GM20431 (cell line): ENCODE data around the gene ACTRT3.
"Not testable (repeated sequence)": the region's sequence is repeated elsewhere in the genome, so short reads cannot be mapped to it uniquely, and the experiment has no call there.

Source experiments
- in situ Hi-C: fragments of 300-500 bp; cut with MseI, MboI; formaldehyde crosslinking; loops from one replicate; pipeline ENCODE4 v1.15.0; 2020; ENCODE audit warnings: low sequenced_read_pairs; ENCODE audit not compliant: unreplicated experiment

The ACTRT3 gene

DNA sequence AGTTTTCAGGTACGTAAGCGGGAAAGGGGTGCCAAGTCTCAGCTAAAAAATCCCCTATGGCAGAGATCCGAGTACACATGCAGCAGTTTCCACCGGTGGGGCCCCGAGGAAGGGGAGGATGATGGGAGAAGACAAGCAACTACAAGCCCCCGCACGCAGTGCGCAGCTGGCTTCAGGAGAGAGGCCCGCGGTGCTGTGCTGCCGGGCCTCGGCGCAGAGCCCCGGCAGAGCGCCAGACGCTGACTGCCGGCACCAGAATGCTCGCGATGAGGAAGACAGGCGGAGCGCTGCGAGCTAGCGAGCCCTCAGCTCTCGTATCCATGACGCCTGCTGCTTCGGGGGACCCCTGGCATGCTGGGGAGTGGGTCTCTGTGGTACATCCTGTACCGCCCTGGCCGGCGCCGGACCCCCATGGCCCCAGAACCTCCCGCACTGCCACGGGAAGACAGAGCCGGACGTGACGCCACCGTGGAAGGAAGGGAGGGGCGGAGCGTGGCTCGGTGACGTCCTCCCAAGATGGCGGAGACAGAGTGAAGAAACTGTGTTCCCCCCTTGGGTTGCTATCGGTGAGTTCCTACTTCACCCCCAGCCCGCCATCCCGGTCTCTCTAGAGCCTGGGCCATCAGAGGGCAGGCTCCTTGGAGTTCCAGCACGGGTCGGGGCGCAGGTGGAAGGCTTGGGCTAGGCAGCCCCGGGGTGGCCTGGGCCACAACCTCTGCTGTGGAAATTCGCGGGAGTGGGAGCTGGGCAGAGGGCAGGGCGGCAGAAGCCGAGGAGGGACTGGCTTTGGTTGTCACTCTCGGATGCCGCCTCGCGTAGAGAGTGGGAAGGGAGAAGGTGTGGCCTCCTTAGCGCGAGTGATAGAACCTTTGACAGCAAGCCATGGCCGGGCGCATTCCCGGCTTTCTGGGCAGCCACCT lies 3.8 kb upstream of the ACTRT3 start, which contains the start of gene MYNN:
TSS of gene MYNN (plus strand) at position 500 of the 920 bp plus-strand sequence. CDS start 900 bp downstream, outside the sequence.
- in situ Hi-C loops: no loop called here

DNA sequence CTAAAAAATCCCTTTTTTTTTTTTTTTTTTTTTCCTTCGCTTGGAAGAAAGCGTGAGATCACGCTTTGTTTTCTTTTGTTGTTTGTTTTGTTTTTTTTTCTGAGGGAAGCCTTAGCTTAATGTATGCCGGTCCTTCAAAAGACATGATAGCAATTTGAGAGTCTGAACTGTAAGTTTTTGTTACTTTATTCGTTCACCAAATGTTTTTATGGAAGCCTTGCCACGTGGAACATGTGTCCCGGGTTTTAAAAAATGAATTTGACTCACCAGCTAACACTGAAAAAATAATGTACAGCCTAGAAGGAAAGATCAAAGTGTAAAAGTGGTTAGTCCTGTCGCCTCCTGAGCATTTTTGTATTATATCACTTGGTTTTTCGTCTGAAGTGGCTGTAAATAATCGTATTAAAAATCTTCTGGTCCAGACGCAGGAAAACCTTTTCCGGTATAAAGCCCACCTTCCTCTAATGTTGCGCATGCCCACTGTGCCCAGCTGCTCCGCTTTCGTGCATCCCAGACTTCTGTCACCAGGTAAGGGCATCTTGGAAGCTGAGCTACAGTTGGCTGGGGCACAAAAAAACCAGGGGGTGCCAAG lies 3.0 kb upstream of the ACTRT3 start:
- in situ Hi-C loops: no loop called here

DNA sequence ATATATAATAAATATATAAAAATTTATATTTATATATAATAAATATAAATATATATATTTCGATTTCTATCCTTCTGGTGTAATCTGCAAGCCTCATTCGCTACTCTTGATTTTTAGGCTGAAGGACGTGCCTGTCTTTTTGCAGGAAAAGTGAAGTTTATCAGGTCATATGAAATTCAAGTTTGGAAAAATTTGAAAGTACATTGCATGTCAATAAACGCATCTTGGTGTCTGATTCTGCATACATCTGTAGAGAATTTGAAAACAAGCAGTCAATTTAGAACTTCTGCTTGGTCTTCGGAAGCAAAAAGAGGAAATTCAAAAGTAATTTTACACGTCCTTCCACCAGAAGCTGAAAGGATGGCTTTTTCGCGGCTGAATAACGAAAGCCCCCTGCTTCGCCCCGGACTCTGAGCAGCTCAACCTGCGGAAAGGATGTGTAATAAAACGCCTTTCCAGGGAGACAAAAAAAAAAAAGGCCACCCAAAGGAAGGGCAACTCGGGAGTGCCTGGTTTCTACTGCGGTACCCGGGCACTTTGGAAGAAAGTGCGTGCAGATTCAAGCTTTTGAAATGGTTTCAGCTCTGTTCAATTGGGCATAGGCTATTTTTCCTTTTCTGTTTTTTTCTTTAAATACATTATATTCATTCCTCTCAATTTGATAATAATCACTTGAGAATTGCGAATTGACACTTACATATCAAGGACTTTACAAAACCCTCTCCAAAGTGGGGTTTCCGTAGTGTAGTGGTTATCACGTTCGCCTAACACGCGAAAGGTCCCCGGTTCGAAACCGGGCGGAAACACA lies 2.3 kb upstream of the ACTRT3 start:
- in situ Hi-C loops: no loop called here

DNA sequence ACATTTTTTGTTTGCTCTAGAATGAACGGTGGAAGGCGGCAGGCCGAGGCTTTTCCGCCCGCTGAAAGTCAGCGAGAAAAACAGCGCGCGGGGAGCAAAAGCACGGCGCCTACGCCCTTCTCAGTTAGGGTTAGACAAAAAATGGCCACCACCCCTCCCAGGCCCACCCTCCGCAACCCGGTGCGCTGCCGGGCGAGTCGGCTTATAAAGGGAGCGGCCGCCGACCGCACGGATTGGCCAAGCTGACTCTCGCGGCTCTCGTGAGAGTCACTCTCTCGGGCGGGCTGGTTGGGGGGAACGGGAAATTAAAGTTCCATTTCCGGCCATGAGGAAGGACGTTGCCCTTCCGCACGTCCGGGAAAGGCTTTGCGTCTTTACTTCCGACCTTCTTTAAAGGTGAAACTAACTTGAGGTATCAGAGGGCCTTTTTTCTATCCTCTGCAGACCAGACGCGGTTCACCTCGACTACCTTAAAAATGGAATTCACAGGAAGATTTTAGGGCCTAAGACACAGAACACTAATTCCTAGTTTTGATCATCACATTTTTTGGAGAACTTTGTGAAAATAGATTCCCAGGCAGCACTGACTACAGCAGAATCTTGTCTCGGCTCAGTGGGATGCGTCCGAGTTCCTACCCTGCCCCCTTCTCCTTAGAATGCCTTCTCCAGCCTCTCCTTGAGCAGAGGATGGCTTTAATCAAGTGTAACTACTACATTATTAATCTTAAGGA lies 4.3 kb downstream of the ACTRT3 start, which contains the start of gene TERC:
TSS of gene TERC (minus strand) at position 179 of the 731 bp plus-strand sequence.
- in situ Hi-C loops: no loop called here

DNA sequence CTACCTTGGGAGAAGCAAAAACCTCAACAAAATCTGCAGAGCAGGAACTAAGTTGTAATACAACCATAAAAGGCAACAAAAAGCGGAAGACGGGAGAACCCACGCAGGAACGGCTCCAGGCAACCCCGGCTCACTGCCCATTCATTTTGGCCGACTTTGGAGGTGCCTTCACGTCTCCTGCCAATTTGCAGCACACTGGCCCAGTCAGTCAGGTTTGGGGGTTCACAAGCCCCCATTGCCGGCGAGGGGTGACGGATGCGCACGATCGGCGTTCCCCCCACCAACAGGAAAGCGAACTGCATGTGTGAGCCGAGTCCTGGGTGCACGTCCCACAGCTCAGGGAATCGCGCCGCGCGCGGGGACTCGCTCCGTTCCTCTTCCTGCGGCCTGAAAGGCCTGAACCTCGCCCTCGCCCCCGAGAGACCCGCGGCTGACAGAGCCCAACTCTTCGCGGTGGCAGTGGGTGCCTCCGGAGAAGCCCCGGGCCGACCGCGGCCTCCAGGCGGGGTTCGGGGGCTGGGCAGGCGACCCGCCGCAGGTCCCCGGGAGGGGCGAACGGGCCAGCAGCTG lies 5.0 kb downstream of the ACTRT3 start:
- in situ Hi-C loops: no loop called here

DNA sequence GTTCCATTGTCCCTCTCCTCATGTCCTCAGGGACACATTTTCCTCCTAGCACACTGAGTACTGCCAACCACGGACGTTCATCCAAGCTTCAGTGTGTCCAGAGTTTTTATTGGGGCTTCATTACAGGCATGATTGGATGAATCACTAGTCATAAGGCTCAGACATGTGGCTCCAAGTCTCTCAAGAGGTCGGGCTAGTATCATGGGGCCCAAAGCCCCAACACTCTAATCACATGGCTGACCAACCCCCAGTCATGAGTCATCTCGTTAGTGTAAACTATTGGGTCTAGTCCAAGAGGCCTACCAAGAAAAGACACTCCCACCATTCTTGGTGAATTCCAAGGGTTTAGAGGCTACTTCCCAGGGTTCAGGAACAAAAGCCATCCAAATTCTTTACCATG lies 8.9 kb downstream of the ACTRT3 start:
- in situ Hi-C loops: no loop called here

DNA sequence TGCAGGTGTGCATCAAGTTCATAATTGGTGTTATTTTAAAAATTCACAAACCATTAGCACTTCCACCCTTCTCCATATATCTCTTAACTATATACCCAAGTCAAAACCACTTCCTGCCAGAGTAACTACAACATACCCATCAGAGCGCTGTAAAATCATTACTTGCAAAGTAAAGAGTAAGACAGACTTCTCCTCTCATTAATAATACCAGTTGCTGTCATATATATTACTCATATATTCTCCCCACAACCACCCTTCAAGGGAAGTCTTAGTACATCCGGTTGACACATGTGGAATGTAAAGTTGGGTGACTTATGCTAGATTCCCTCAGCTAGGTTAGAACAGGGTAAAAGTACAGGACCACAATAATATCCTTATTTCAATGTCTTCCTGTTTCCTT lies 10.1 kb downstream of the ACTRT3 start:
- in situ Hi-C loops: no loop called here

DNA sequence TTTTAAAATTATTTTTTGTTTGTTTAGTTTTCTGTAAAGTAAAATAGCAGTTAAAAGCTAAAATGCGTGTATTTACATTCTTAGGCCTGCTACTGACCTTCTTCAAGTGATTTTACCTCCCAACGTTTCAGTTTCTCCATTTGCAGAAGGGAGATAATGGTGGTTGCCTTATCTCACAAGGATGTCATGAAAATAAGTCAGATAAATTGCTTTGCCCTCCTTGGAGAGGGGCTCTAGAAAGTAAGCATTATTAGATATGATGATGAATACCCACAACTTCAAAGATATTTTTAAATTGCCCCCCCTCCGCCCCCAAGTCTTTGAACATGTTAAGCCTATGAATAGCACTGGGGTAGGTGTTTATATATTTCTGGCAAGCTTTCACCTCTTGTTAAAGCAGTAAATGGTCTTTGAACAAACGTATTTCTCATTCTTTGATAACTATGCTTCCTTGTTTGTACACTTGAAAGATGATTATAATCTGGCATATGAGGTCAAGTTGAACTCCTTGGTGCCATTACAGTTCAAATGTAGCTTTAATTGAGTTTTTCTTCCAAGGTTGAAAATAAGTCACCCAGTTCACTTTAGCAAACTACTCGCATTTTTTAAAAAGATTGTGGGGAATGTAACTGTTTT lies 10.9 kb downstream of the ACTRT3 start:
- in situ Hi-C loops: no loop called here

DNA sequence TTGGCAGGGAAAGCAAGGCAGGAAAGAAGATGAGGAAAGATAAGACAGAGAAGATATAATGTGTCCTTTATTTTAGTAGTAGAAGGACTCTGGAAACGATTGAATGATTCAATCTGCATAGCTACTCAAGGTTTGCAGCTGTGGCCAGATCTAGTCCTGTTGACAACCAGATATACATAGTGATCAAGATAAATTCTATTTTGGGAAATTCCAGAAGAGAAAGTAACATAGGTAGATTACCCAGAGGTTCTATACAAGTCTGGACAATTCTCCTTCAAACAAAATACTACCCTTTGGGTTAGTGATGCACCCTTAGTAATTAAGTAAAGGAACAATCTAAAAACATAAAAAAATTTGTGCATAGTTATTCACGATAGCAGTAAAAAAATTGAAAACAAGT lies 13.9 kb downstream of the ACTRT3 start:
- in situ Hi-C loops: no loop called here

DNA sequence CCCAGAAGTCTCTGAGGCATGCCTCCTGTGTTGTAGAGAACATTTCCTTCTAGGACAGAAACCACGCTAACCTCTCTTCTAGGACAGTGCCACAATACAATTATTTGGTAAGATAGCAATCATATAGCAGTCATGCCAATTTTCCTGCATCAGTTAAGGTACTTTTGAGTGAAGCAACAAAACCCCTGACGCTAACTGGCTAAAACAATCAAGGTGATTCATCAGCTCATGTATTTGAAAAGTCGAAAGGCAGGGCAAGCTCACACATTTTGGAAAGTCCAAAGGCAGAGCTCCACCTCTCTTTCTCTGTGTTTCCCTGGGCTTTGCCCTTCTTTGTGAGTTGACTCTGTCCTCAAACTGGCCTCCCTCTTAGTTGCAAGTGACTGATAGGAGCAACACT lies 14.7 kb downstream of the ACTRT3 start:
- in situ Hi-C loops: no loop called here

DNA sequence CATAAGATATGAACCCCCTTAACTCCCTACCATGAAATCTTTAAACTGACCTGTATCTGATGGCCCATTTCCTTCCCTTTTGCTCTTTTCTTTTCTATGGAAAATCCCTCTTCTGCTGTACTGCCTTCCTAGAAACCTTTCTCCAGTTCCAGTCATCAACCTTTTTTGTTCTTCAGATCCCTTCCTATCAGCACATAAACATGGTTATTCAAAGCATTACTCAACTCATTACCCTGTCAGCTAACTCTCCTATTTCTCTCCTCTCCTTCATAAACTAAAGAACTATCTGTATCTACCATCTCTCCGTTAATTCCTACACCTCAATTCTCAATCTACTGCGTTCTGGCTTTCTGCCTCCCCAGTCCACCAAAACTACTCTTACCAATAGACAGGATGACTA lies 17.5 kb downstream of the ACTRT3 start:
- in situ Hi-C loops: no loop called here

DNA sequence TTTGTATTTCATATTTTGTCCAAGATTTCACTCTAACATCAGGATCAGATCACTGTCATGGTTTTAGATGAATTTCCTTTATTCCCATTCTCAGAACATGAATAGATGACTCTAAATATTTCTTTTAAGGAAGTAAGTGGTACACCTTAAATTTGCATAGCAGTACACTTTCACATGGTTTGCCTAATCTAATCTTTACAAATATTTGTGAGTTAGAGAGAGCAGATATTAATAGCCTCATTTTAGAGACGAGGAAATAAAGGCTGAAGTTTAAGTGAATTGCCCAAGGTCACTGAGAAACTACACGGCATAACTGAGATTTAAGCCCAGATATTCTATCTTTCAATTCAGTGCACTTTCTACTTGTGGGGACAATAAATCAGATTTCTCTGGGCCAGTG lies 18.7 kb downstream of the ACTRT3 start:
- in situ Hi-C loops: no loop called here

DNA sequence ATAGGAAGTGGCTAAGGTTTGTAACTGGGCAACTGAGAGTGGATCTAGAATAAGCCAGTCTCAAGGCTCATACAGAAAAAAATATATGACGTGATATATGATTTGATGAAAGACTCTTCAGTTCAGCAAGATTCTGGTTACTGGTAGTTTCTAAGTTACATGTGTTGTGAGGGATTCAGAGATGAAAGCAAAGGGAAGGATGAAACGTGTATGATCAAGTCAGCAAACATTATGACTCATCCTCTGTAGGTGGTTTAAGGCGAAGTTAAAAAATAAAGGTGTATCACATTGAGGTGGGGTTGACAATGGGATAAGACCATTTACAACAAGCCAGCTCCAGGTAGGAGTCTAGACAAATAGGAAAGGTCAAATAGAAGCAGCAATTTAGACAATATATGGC lies 20.7 kb downstream of the ACTRT3 start:
- in situ Hi-C loops: no loop called here

DNA sequence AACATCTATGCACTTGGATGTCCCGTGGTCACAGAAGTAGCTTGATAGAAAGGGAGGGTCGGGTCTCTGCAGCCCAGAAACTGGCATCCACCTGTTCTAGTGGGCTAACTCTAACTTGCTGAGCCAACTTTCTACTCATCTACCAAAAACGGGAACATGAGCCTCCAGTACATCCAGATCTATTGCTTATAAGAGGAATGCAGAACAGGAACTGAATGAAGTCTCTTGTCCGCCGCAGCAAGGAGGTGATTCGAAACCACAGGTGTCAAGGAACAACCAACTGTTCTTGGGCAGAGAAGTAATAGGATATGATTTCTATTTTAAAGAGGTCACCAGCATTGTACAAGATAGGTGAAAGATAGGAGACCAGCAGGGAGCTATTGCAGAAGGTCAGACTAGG lies 22.4 kb downstream of the ACTRT3 start:
- in situ Hi-C loops: no loop called here

DNA sequence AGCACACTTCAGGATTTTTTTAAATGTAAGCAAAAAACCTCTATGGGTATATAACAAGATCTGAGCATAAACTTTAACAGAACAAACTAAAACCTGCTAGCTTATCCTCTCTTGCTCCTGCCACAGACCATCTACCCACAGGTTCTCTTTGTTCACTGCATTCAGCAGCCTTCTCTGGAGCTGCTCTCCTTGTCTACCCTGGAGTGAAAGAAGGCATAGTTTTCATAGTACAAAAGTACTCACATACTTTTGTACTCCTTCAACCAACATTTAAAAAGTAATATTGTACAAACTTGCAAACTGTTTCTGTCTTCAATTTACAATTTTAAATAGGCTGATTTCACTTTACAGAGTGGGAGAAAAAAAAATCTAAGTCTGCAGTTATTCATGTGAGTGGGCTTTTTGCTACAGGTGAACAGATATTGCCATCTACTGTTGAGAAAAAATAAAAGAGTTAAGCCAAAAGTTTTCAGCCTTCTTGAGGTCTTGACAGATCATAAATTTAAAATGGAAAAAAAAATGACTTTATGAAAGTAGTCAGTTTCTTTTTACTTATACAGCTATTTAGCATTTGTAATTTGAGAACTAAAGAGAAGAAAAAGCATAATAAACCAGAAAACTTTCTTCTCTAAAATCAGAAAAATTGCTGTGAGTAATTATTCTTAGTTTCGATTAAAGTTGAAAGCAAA lies 24.9 kb downstream of the ACTRT3 start:
- in situ Hi-C loops: no loop called here

DNA sequence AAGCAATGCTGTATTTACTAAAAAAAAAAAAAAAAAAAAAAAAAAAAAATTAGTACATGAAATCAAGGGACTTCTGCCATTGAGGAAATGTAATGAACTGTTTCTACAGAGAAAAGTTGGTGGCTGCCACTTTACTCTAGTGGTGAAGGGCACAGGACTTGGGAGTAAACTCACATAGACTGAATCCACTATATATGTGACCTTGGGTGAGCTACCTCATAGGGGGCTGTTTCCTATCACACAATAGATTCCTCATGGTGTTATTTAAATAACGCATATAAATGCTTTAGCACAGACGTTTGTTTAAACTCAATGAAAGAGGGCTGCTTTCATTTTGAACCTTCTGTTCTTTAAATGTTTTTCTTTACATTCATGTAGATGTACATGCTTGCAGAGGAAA lies 30.3 kb downstream of the ACTRT3 start:
- in situ Hi-C loops: no loop called here

DNA sequence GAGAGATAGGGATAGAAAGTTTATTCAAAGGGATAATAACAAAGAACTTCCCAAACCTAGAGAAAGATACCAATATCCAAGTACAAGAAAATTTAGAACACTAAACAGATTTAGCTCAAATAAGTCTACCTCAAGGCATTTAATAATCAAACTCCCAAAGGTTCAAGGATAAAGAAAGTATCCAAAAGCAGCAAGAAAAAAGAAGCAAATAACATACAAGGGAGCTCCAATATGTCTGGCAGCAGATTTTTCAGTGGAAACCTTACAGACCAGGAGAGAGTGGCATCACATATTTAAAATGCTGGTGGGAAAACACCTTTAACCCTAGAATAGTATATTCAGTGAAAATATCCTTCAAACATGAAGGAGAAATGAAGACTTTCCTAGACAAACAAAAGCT lies 37.5 kb downstream of the ACTRT3 start:
- in situ Hi-C loops: not testable (repeated sequence)

DNA sequence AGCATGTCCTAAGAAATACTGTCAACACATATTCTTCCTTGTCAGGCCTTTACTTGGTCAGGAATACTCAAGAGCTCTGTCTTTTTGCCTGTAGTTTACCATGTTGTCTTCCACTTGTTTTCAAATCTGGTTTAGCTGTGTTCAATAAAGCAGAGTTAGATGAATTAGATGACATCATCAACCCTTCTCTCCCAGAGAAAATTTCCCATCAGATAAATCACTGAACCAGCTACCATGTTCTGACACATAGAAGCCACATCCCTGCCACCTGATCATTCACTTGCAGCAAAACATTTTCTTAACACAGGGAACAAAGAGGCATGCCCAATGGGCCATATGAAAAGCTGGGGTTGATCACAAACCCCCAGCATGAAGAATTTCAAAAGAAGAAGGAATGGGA lies 46.6 kb downstream of the ACTRT3 start:
- in situ Hi-C loops: no loop called here

DNA sequence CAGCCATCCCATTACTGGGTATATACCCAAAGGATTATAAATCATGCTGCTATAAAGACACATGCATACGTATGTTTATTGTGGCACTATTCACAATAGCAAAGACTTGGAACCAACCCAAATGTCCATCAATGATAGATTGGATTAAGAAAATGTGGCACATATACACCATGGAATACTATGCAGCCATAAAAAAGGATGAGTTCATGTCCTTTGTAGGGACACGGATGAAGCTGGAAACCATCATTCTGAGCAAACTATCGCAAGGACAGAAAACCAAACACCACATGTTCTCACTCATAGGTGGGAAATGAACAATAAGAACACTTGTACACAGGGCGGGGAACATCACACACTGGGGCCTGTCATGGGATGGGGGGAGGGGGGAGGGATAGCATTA lies 50.9 kb downstream of the ACTRT3 start:
- in situ Hi-C loops: not testable (repeated sequence)
